LNCaP clone FGC (cell line): Measurements from ENCODE around the gene TMEM240.

Source experiments
- DNase-seq: peaks from one replicate; pipeline ENCODE4 v3.0.0-alpha.2; 2011; ENCODE audit warnings: low read depth
- H3K4me3 ChIP-seq: 2 replicates; pipeline ENCODE4 v1.5.1; 2011; ENCODE audit warnings: mild to moderate bottlenecking, low read depth, low read length, control low read depth
- TF ChIP-seq, protein P1 (sequence below): IDR thresholded peaks from 2 replicates; pipeline ENCODE4 v1.5.1; 2012; ENCODE audit warnings: mild to moderate bottlenecking; ENCODE audit not compliant: control insufficient read depth, insufficient read depth; ENCODE audit errors: extremely low read depth

The TMEM240 gene

DNA sequence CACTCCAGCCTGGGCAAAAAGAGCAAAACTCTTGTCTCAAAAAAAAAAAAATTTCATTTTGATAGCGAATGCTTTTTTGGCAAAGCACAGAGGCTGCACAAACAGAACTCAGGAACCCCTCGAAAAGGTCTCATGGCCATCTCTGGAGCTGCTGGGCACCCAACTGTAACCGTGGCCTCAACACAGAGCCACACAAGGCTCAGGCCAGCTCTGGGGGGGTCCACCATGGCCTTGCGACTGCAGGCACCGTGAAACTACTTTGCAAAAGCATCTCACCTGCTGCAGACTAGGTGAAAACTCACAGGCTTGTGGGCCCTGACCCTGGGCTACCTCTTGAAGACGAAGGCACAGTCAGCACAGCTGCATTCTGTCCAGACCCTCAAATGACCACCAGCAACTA is 16.1 kb upstream of the TMEM240 start:
- DNase-seq = no peak
- TF ChIP-seq, protein P1, sequence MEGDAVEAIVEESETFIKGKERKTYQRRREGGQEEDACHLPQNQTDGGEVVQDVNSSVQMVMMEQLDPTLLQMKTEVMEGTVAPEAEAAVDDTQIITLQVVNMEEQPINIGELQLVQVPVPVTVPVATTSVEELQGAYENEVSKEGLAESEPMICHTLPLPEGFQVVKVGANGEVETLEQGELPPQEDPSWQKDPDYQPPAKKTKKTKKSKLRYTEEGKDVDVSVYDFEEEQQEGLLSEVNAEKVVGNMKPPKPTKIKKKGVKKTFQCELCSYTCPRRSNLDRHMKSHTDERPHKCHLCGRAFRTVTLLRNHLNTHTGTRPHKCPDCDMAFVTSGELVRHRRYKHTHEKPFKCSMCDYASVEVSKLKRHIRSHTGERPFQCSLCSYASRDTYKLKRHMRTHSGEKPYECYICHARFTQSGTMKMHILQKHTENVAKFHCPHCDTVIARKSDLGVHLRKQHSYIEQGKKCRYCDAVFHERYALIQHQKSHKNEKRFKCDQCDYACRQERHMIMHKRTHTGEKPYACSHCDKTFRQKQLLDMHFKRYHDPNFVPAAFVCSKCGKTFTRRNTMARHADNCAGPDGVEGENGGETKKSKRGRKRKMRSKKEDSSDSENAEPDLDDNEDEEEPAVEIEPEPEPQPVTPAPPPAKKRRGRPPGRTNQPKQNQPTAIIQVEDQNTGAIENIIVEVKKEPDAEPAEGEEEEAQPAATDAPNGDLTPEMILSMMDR = no peak
- no peak overlapping the region for H3K4me3 ChIP-seq

DNA sequence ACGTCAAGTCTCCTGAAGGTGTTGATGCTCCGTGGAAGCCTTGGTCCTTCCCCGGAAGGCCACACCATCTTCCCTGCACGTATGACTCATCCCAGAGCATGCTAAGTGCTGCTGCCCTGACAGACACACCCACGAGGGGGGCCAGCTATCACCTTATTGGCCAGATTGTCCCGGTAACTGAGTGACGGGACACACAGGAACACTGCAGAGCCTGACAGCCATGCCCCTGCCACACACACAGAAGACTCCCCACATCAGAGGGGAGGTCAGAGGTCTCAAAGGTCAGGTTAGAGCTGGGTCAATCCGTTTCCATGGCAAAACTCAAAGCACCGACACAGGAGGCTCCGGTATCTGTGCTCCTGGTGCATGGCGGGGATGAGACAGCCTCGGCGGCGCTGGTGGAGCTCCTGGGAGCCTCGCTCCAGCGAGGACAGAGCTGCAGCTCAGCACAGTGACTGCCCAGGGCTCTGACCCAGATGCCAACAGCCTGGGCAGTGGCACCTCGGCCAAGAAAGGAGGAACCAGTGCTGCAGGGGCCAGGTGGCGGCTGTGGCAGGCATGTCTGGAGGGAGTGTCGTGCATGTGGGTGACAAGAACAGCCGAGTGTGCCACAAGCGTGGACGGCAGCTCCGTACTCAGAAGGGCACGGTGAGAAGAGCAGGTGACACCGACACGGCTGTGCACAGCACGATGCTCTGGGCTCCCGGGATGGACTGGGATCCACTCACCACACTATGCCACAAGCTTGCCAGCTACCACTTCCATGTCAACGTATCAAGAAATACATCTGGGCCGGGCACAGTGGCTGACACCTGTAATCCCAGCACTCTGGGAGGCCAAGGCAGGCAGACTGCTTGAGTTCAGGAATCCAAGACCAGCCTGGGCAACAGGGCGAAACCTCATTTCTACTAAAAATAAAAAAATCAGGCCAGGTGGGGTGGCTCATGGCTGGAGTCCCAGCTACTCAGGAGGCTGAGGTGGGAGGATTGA is 14.8 kb upstream of the TMEM240 start:
- no peak overlapping the region for H3K4me3 ChIP-seq
- no peak for DNase-seq
- TF ChIP-seq, protein P1 = no peak

DNA sequence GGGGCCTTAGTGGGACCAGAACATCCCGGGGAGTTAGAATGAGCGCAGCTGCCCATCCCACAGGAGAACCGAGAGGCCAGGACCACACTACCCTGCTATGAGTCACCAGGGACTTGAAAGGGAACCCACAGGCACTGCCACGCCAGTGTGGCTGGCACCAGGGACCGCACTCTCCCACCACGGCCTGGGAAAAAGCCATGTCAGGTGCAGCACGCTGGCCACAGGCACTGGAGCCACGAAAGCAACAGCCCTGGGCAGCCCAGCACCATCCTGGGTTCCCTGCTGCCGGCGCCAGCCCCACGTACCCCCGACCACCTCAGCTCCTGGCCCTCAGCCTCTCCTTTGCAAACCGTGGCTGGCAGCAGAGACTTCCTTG is 14.1 kb upstream of the TMEM240 start:
- no peak for DNase-seq
- TF ChIP-seq, protein P1 = no peak

DNA sequence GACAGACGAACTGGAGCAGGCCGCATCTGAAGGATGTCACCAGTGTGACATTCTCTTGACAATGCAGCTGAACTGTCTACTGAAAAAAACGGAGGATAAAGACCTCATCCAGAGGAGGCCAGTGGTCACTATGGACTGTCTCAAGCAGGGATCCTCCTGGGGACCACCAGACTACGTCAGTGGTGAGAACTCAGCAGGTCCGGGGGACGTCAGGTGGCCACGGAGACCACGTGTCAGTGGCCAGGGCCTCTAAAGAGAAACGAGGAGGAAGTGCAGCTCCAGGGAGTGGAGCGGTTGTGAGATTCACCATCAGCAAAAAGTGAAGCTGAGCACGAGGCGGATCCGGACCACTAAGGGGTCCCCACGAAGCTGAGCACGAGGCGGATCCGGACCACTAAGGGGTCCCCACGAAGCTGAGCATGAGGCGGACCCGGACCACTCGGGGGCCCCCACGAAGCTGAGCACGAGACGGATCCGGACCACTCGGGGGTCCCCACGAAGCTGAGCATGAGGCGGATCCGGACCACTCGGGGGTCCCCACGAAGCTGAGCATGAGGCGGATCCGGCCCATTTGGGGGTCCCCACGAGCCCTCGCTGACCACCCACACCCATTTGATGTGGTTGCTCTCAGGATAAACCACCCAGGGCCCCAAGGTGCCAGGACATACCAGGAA is 13.5 kb upstream of the TMEM240 start:
- DNase-seq = no peak
- TF ChIP-seq, protein P1 = no peak
- H3K4me3 ChIP-seq = no peak overlapping the region

More for the DNA sequence above, 14.1 kb upstream of the TMEM240 start:
- H3K4me3 ChIP-seq = no peak overlapping the region

DNA sequence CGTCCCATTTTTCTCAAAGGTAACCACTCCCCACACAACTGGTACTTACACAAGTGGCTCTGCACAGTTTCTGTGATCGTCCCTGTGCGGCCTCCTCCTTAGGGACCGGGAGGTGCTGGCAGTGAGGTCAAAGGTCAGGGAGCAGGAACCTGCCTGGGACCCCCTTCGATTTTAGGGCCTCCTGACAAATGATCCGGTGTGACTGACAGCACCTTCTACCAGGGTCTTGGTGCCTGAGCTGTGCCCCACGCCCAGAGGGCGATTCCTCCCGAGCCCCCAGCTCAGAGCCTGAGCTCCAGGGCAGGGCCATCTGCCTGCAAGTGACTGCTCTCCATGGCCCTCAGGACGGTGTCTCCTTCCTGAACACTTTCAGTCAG is 11.8 kb upstream of the TMEM240 start:
- TF ChIP-seq, protein P1 = no peak
- no peak overlapping the region for H3K4me3 ChIP-seq

DNA sequence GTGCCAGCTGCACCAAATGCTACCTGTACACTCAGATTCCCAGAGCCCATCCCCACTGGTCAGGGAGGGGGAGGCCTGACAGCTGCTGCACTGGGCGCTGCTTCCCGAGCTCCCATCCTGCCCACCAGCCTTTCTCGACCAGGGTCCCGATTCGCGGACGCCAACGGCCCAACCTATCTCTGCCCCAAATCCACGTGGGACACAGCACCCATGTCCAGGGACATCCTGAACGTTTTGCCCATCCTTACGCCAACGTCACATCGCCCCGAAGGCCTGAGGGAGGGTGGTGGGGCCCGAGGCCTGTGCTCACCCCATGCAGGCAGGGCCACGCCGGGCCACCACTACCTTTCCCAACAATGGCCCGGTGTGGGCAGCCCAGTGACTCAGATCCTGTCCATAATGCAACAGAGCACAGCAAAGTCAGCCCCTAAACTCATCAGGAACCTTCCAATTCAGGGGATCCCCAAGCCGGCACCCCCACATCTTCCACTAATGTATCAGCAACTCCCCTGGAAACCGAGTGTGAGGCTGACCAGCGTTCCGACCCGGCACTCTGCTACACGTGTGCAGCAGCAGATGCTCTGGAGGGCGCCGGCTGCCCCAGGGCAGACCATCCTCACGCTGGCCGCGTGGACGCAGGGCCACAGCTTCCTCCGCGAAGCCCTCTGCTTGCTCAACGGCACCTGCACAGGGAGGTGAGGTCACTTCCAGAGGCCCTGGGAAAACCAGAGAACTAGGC is 11.3 kb upstream of the TMEM240 start:
- TF ChIP-seq, protein P1 = no peak
- H3K4me3 ChIP-seq = no peak overlapping the region
- no peak for DNase-seq

More for the DNA sequence above, 11.8 kb upstream of the TMEM240 start:
- no peak for DNase-seq
